Measurements from ENCODE around the gene RECK.
A peak's percentile ranks its signal among the peaks of the same experiment; 100 is the strongest.

- TF ChIP-seq POLR2AphosphoS5 (IDR thresholded peaks at IDR 0.05; ENCODE audit: low read depth, low read length) (no peak), REST (IDR thresholded peaks at IDR 0.05; ENCODE audit: insufficient read depth in 1 of 2, low read depth in 2 of 2, low read length in 1 of 2) (no peak), CTCF (IDR thresholded peaks at IDR 0.05) (peak; percentile 28; the same call in 1 of the 2 replicates), TCF7L2 (IDR thresholded peaks at IDR 0.05; ENCODE audit: low read depth, low read length) (no peak)
These were observed 54.6 kb downstream of the RECK start for GRCh38 chr9:36091026-36091953.
